ENCODE results near the gene LOXL1.

DNA sequence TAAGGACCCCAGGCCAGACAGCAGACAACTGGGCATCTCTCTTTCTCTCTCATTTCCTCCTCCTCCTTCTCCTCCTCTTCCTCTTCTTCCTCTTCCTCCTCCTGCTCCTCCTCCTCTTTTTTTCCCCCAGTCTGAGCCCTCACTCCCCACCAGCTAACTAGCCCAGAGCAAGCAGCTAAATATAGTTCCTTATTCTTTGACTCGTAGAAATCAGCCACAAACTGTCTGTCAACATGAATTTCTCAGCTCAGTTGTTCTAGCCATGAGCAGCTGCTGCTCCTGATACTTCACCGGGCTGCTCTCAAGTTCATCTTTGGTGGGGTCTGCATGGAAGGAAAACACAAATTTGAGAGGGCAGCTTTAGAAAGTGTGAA lies 19.2 kb upstream of the LOXL1 start:
- TF ChIP-seq CTCF (IDR thresholded peaks at IDR 0.05) (no peak), POLR2A (IDR thresholded peaks at IDR 0.05) (no peak)

All from Peyer's patch (tissue), 4 donors.